ENCODE results near the gene OTUD5. TPM values are rescaled to one million over a fixed set of nuclear protein-coding genes. Genes with fewer than 3 reads are reported as not detected.
A peak's percentile ranks its signal among the peaks of the same experiment; 100 is the strongest.

Gene OTUD5
- total RNA-seq, 3 donors from 2014 or later (not counting 1 experiment from before 2014, with no cell fraction given) = 92.2 to 106 (median 92.5) TPM

- H3K27ac ChIP-seq (ENCODE audit: low read length) = no peak overlapping the region
- H3K4me3 ChIP-seq (ENCODE audit: low read length) = no peak overlapping the region
- ATAC-seq (no peak), DNase-seq (no peak)
- no peak for TF ChIP-seq CTCF (IDR thresholded peaks at IDR 0.05)
- no peaks in the 10 kb centered on the region for H3K36me3 Mint-ChIP-seq
- no peaks in the 10 kb centered on the region for H3K9me3 Mint-ChIP-seq
- H3K27me3 ChIP-seq (ENCODE audit: control insufficient read depth, insufficient read depth, low read length) = no peaks in the 10 kb centered on the region
- no peak overlapping the region for H3K4me3 Mint-ChIP-seq
- peaks cover 25% of the 10 kb centered on the region for H3K36me3 ChIP-seq (ENCODE audit: control insufficient read depth, insufficient read depth, low read length)
- no peaks in the 10 kb centered on the region for H3K9me3 ChIP-seq (ENCODE audit: control insufficient read depth, insufficient read depth, low read length)
- WGBS (ENCODE audit: insufficient coverage) = no CpG with 5 or more reads among the region's 3 CpGs
- H3K4me1 ChIP-seq (ENCODE audit: control insufficient read depth, insufficient read depth, low read length) = peaks cover 15% of the 10 kb centered on the region
- peaks cover 0 to 6% of the 10 kb centered on the region in 2 donors for H3K27me3 Mint-ChIP-seq (ENCODE audit: low read depth in 2 of 2)
- H3K4me1 Mint-ChIP-seq = peaks cover 0 to 31% of the 10 kb centered on the region in 2 donors
- H3K27ac Mint-ChIP-seq = no peak overlapping the region
- intact Hi-C loops (cut with micrococcal nuclease) = no loop called here
Measured at GRCh38 chrX:48974033-48974432, 16.6 kb upstream of the OTUD5 start.

DNA sequence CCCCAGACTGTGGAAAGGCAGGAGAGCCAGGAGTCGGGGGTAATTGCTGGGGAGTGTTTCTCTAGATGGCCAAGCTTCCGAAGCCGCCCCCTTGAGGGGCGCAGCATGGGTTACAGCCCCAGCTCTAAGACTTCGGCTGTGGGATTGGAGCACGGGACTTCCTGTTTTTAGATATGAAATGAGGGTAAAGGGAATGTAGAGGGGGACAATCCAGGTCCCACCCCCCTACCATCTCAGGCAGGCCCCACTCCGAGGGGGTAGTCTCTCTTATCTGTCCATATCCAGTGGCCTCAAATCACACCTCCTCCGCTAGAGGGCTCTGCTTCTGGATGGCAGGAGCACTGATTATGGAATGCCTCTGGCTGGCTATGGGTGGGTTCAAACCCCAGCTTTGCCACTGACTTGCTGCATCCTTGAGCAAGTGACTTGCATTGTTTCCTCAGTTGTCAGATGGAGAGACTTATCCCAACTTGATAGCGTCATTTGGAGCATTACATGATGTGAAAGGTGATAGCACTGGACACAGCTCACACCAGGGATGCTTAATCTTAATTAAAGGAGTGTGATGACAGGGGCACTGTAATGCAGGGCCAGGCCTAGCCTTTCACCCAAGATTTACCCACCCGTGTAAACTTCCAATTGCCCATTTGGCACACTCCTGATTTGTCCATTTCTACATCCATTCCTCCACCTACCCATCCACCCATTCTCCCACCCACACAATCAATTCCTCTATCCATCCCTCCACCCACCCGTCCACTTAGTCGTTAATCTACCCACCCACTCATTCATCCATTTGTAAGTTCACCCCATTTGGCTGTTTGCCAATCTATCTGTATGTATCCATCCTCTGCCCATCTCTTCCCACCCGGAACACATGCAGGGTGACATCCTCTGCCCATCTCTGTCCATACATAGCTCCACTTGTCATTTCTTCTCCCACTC, 15.1 kb upstream of the OTUD5 start:
- no peaks in the 10 kb centered on the region for H3K9me3 Mint-ChIP-seq
- H3K27me3 Mint-ChIP-seq (ENCODE audit: low read depth in 2 of 2) = peaks cover 0 to 6% of the 10 kb centered on the region in 2 donors
- Histone ChIP-seq H3K36me3 (ENCODE audit: control insufficient read depth, insufficient read depth, low read length) (peaks cover 15% of the 10 kb centered on the region), H3K4me1 (ENCODE audit: control insufficient read depth, insufficient read depth, low read length) (peaks cover 15% of the 10 kb centered on the region), H3K4me3 (ENCODE audit: low read length) (no peak overlapping the region), H3K27ac (ENCODE audit: low read length) (no peak overlapping the region), H3K9me3 (ENCODE audit: control insufficient read depth, insufficient read depth, low read length) (no peaks in the 10 kb centered on the region), H3K27me3 (ENCODE audit: control insufficient read depth, insufficient read depth, low read length) (no peaks in the 10 kb centered on the region)
- H3K4me1 Mint-ChIP-seq = peaks cover 0 to 31% of the 10 kb centered on the region in 2 donors
- DNase-seq = peak in 1 of 2 donors; percentile 58
- H3K4me3 Mint-ChIP-seq = no peak overlapping the region
- WGBS (ENCODE audit: insufficient coverage) = 38% methylated on average over 10 of the region's 13 CpGs
- intact Hi-C loops (cut with micrococcal nuclease) = no loop called here
- peak in 2 of 3 donors; percentile 59 to 69 for ATAC-seq
- H3K27ac Mint-ChIP-seq = peak overlapping the region in 1 of 2 donors; percentile 72
- H3K36me3 Mint-ChIP-seq = no peaks in the 10 kb centered on the region
- TF ChIP-seq CTCF (IDR thresholded peaks at IDR 0.05) = peak; percentile 33

GRCh38 chrX:48971249-48972219, 14.1 kb upstream of the OTUD5 start, which contains the start of gene KCND1:
KCND1 (minus strand) TSS chrX:48971844; CDS start chrX:48970271, 1,573 bp downstream.
- H3K4me1 ChIP-seq (ENCODE audit: control insufficient read depth, insufficient read depth, low read length) = peaks cover 15% of the 10 kb centered on the region
- Mint-ChIP-seq H3K27ac (peak within 1 kb of the TSS in 1 of 2 donors; percentile 72), H3K4me1 (peaks cover 0 to 31% of the 10 kb centered on the region in 2 donors), H3K36me3 (no peaks in the 10 kb centered on the region), H3K4me3 (no peak within 1 kb of the TSS), H3K27me3 (ENCODE audit: low read depth in 2 of 2) (peaks cover 0 to 6% of the 10 kb centered on the region in 2 donors), H3K9me3 (no peaks in the 10 kb centered on the region)
- peaks cover 14% of the 10 kb centered on the region for H3K36me3 ChIP-seq (ENCODE audit: control insufficient read depth, insufficient read depth, low read length)
- no peak within 1 kb of the TSS for H3K27ac ChIP-seq (ENCODE audit: low read length)
- ATAC-seq (peak in 2 of 3 donors; percentile 21 to 44), DNase-seq (peak in 1 of 2 donors; percentile 18)
- intact Hi-C loops (cut with micrococcal nuclease) = no loop called here
- no peaks in the 10 kb centered on the region for H3K27me3 ChIP-seq (ENCODE audit: control insufficient read depth, insufficient read depth, low read length)
- no peaks in the 10 kb centered on the region for H3K9me3 ChIP-seq (ENCODE audit: control insufficient read depth, insufficient read depth, low read length)
- WGBS (ENCODE audit: insufficient coverage) = 1% methylated on average over 24 of the region's 28 CpGs
- TF ChIP-seq CTCF (IDR thresholded peaks at IDR 0.05) = no peak
- H3K4me3 ChIP-seq (ENCODE audit: low read length) = no peak within 1 kb of the TSS

Data from natural killer cell (primary cell).